ENCODE data around the gene TUBGCP5.

- TF ChIP-seq CTCF (IDR thresholded peaks at IDR 0.05; ENCODE audit: insufficient read depth, low read length, poor library complexity, severe bottlenecking) = no peak
- TF ChIP-seq EZH2phosphoT487 (conservative IDR thresholded peaks at IDR 0.05; ENCODE audit: low read length) = no peak
Measured at GRCh38 chr15:22995795-22996194, 43.6 kb downstream of the TUBGCP5 start.
